ENCODE data around the gene RNFT2. TPM values are rescaled to one million over a fixed set of nuclear protein-coding genes. Genes with fewer than 3 reads are reported as not detected.

RNFT2 gene
- total RNA-seq, 1 donor from 2014 or later, result 0.21 TPM

GRCh38 chr12:116697716-116698115, 40.4 kb upstream of the RNFT2 start:
- Histone ChIP-seq H3K4me3 (no peak overlapping the region), H3K27me3 (peaks cover 4% of the 10 kb centered on the region), H3K36me3 (no peaks in the 10 kb centered on the region), H3K4me1 (peaks cover 0 to 10% of the 10 kb centered on the region in 2 donors), H3K27ac (no peak overlapping the region), H3K9me3 (no peaks in the 10 kb centered on the region)
- intact Hi-C loops (cut with DNase I), result no loop called here
- TF ChIP-seq, protein P1, sequence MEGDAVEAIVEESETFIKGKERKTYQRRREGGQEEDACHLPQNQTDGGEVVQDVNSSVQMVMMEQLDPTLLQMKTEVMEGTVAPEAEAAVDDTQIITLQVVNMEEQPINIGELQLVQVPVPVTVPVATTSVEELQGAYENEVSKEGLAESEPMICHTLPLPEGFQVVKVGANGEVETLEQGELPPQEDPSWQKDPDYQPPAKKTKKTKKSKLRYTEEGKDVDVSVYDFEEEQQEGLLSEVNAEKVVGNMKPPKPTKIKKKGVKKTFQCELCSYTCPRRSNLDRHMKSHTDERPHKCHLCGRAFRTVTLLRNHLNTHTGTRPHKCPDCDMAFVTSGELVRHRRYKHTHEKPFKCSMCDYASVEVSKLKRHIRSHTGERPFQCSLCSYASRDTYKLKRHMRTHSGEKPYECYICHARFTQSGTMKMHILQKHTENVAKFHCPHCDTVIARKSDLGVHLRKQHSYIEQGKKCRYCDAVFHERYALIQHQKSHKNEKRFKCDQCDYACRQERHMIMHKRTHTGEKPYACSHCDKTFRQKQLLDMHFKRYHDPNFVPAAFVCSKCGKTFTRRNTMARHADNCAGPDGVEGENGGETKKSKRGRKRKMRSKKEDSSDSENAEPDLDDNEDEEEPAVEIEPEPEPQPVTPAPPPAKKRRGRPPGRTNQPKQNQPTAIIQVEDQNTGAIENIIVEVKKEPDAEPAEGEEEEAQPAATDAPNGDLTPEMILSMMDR (IDR thresholded peaks at IDR 0.05), result no peak
- no peak for DNase-seq (ENCODE audit: low spot score in 2 of 2)

DNA sequence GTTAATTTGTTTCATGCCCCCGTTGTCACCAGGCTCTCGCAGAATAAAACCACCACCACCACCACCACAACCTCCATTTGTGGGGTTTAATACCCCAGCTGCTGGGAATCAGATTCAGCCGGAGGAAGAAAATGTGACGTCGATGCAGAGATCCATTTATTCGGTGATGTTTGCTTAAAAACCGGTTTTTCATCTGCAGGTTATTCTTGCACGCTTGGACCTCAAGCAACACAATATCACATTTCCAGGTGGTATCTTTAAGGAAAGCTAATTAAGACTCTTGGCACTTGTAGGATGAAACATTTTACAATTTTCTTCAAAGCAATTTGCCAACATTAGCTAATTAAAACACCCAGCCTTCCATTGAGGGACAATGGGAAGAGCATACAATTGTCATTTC, 40.0 kb upstream of the RNFT2 start:
- Histone ChIP-seq H3K9me3 (no peaks in the 10 kb centered on the region), H3K36me3 (no peaks in the 10 kb centered on the region), H3K27ac (no peak overlapping the region), H3K4me1 (peaks cover 0 to 8% of the 10 kb centered on the region in 2 donors), H3K4me3 (no peak overlapping the region), H3K27me3 (peaks cover 4% of the 10 kb centered on the region)
- DNase-seq (ENCODE audit: low spot score in 2 of 2), result no peak
- intact Hi-C loops (cut with DNase I), result no loop called here
- TF ChIP-seq, protein P1 (IDR thresholded peaks at IDR 0.05), result no peak

DNA sequence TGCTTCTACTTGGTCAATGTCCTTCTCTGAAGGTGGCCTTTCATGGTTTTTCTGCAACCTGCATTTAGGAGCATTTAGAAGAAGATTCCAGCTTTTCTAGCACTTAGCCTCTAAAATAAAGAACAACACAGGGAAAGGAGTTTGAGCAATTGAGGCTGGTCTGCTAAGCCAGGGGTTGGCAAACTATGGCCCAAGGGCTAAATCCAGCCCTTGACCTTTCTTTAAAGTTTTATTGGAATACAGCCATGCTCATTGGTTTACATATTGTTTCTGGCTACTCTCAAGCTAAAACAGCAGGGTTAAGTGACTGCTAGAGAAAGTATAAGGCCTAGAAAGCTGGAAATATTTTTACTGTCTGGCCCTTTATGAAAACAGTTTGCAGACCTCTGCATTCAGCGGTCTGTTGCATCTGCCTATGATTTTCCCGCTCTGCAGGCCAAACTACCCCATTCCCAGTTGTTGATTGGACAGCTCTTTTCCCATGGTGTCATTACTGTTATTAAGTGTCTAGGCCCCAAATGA, 39.5 kb upstream of the RNFT2 start:
- Histone ChIP-seq H3K4me1 (peaks cover 0 to 3% of the 10 kb centered on the region in 2 donors), H3K9me3 (no peaks in the 10 kb centered on the region), H3K27ac (no peak overlapping the region), H3K27me3 (peaks cover 2% of the 10 kb centered on the region), H3K36me3 (no peaks in the 10 kb centered on the region), H3K4me3 (no peak overlapping the region)
- no peak for DNase-seq (ENCODE audit: low spot score in 2 of 2)
- TF ChIP-seq, protein P1 (IDR thresholded peaks at IDR 0.05), result no peak
- intact Hi-C loops (cut with DNase I), result no loop called here

DNA sequence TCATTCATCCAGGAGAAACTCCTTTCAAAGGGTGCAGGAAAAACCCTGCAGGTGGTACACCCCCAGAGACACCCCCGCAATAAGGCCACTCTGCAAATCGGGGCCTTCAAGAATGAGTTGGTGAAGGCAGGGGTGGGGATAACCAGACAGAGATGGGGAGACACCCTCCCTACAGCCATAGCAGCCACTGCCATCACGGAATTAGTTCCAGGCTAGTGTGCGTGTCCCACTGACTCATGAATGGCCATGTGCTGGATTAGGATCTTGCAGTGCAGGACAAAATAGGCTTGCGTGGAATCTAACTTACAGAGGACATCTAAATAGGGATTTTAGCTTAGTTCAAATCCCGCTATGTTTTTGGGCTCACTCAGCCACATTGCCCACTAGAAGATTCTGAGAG, 38.0 kb upstream of the RNFT2 start:
- H3K9me3 ChIP-seq, result no peaks in the 10 kb centered on the region
- no peak for DNase-seq (ENCODE audit: low spot score in 2 of 2)
- H3K36me3 ChIP-seq, result no peaks in the 10 kb centered on the region
- H3K4me3 ChIP-seq, result no peak overlapping the region
- no peaks in the 10 kb centered on the region for H3K4me1 ChIP-seq
- TF ChIP-seq, protein P1 (IDR thresholded peaks at IDR 0.05), result no peak
- intact Hi-C loops (cut with DNase I), result loop anchor here (10.0 kb wide), 1 partner anchor 455 kb away; no protein-coding TSS in a partner anchor
- no peaks in the 10 kb centered on the region for H3K27me3 ChIP-seq
- H3K27ac ChIP-seq, result no peak overlapping the region

DNA sequence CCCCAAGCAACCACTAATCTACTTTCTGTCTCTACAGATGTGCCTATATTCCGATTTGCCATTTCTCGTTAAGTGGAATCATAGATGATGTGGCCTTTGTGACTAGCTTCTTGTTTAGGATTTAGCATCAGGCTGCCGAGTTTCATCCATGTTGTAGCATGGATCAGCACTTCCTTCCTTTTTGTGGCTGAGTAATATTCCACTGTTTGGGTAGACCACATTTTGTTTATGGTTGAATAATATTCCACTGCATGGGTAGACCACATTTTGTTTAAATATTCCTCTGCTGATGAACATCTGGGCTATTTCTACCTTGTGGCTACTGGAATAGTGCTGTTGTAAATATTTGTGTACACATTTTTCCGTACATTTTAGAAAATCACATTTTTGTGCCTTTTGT, 36.7 kb upstream of the RNFT2 start:
- H3K4me1 ChIP-seq, result no peaks in the 10 kb centered on the region
- no peak overlapping the region for H3K4me3 ChIP-seq
- intact Hi-C loops (cut with DNase I), result loop anchor here (10.0 kb wide), 1 partner anchor 453 kb away; no protein-coding TSS in a partner anchor
- H3K9me3 ChIP-seq, result no peaks in the 10 kb centered on the region
- H3K27me3 ChIP-seq, result no peaks in the 10 kb centered on the region
- H3K36me3 ChIP-seq, result no peaks in the 10 kb centered on the region
- TF ChIP-seq, protein P1 (IDR thresholded peaks at IDR 0.05), result no peak
- no peak for DNase-seq (ENCODE audit: low spot score in 2 of 2)
- H3K27ac ChIP-seq, result no peak overlapping the region

Measured in ascending aorta (tissue), 2 donors.